K562 (cell line): ENCODE measurements around the gene GOLPH3. TPM values are rescaled to one million over a fixed set of nuclear protein-coding genes. Genes with fewer than 3 reads are reported as not detected.
"Not testable (repeated sequence)": the region's sequence is repeated elsewhere in the genome, so short reads cannot be mapped to it uniquely, and the experiment has no call there.

Experiments used
- ATAC-seq: fragments of 200-7000 bp; cut with Tn5 transposase; 3 replicates; pipeline ENCODE4 v1.9.1; 2020; ENCODE audit warnings: moderate library complexity
- BruUV-seq: library from RNA; stranded (reverse); fragments of 400-500 nt; replicated peaks from 2 replicates; lab custom pipeline; 2021; lab: Mats Ljungman, UMichigan
- CTCF ChIA-PET: fragments of 300-600 bp; formaldehyde crosslinking; extraction: SDS; loops from one replicate; lab custom pipeline; 2021; ENCODE audit warnings: low intra/inter-chr PET ratio; lab: Yijun Ruan, JAX
- POLR2A ChIA-PET: fragments of 300-600, 350-650 bp; sonication (Branson Sonifier 250); formaldehyde crosslinking; extraction: SDS; loops from one replicate; lab custom pipeline; 2021; ENCODE audit warnings: antibody characterized with exemption, inconsistent platforms; lab: Yijun Ruan, JAX
- DNase-seq, 4 experiments: peaks; one replicate each; pipeline versions ENCODE4 v3.0.0 to v3.0.0-alpha.2; 2011 to 2018; ENCODE audit warnings: low spot score in 3 of 4, mixed read lengths in 3 of 4; ENCODE audit errors: extremely low read depth in 1 of 4
- FAIRE-seq: peaks from 2 replicates; lab custom pipeline; 2011; peaks lifted over from hg19 to GRCh38; lab: Jason Lieb, UNC
- H2AFZ ChIP-seq: 2 replicates; pipeline ENCODE4 v1.6.0; 2011; ENCODE audit warnings: low read depth, low read length, control low read depth, inconsistent platforms
- H3K27ac ChIP-seq: fragments of 200-600 bp; 3 replicates; pipeline ENCODE4 v1.8.0; 2011; ENCODE audit warnings: low read depth, mild to moderate bottlenecking, control low read depth, inconsistent platforms, low read length, moderate library complexity, mixed read lengths; ENCODE audit errors: extremely low read depth
- H3K27me3 ChIP-seq, 2 experiments: fragments of 300-600 bp in 1 of 2; 2 replicates in 1 of 2; 3 replicates in 1 of 2; pipeline versions ENCODE4 v1.6.0 to v1.8.0; 2011; ENCODE audit warnings: inconsistent platforms in 2 of 2, low read length in 2 of 2, mild to moderate bottlenecking in 1 of 2, mixed read lengths in 1 of 2, moderate library complexity in 1 of 2; ENCODE audit not compliant: control insufficient read depth in 2 of 2, insufficient read depth in 2 of 2
- H3K36me3 ChIP-seq: fragments of 300-600 bp; 3 replicates; pipeline ENCODE4 v1.8.0; 2011; ENCODE audit warnings: mild to moderate bottlenecking, low read length, inconsistent platforms; ENCODE audit not compliant: control insufficient read depth, insufficient read depth
- H3K4me1 ChIP-seq, 2 experiments: fragments of 200-600 bp in 1 of 2; replicated peaks in 1 of 2; 2 replicates in 1 of 2; 3 replicates in 1 of 2; pipeline versions ENCODE4 v1.5.1 to v1.8.0; 2011; ENCODE audit warnings: inconsistent platforms in 2 of 2, low read length in 2 of 2, mild to moderate bottlenecking in 1 of 2, mixed read lengths in 1 of 2, moderate library complexity in 1 of 2; ENCODE audit not compliant: control insufficient read depth in 2 of 2, insufficient read depth in 2 of 2
- H3K4me2 ChIP-seq: 2 replicates; pipeline ENCODE4 v1.6.1; 2011; ENCODE audit warnings: low read length, control low read depth, inconsistent platforms, mixed read lengths; ENCODE audit not compliant: insufficient read depth
- H3K4me3 ChIP-seq: fragments of 200-600 bp; sonication (generic), shearing (Covaris generic); 2 replicates; pipeline ENCODE4 v1.5.1; 2016; ENCODE audit warnings: control low read depth, inconsistent platforms
- H3K79me2 ChIP-seq: fragments of 200-600 bp; 3 replicates; pipeline ENCODE4 v1.8.0; 2011; ENCODE audit warnings: low read length, inconsistent platforms; ENCODE audit not compliant: control insufficient read depth, insufficient read depth
- H3K9ac ChIP-seq, 2 experiments: 2 replicates each; pipeline versions ENCODE4 v1.6.0 to v1.6.1; 2011; ENCODE audit warnings: low read depth in 2 of 2, low read length in 2 of 2, control low read depth in 1 of 2, inconsistent platforms in 1 of 2, mild to moderate bottlenecking in 1 of 2, mixed read lengths in 1 of 2; ENCODE audit not compliant: insufficient read depth in 1 of 2
- H3K9me1 ChIP-seq: one replicate; pipeline ENCODE4 v1.6.0; 2011; ENCODE audit warnings: inconsistent platforms, mild to moderate bottlenecking, low read length, moderate library complexity; ENCODE audit not compliant: control insufficient read depth, insufficient read depth
- H3K9me3 ChIP-seq: replicated peaks from 2 replicates; pipeline ENCODE4 v1.5.1; 2011; ENCODE audit warnings: low read depth, low read length, inconsistent platforms; ENCODE audit not compliant: control insufficient read depth, insufficient read depth
- H4K20me1 ChIP-seq: replicated peaks from 2 replicates; pipeline ENCODE4 v1.6.1; 2011; ENCODE audit warnings: low read length, inconsistent platforms, mixed read lengths; ENCODE audit not compliant: control insufficient read depth, insufficient read depth
- CEBPB ChIP-seq: fragments of 450-650 bp; IDR thresholded peaks from 2 replicates; pipeline ENCODE4 v1.6.1; 2016; ENCODE audit warnings: missing genetic modification characterization, missing compliant biosample characterization
- HDAC2 ChIP-seq: fragments of 450-650 bp; IDR thresholded peaks from 2 replicates; pipeline ENCODE4 v1.6.1; 2016; ENCODE audit warnings: mild to moderate bottlenecking
- POLR2AphosphoS2 ChIP-seq: IDR thresholded peaks from 2 replicates; pipeline ENCODE4 v1.6.1; 2012; ENCODE audit warnings: low read length, improper control_type of control experiment
- WGBS: fragments of 100-300 bp; shearing (Covaris generic); methylation state at CpG from one replicate; pipeline ENCODE4 v1.1.6; 2016; ENCODE audit warnings: low coverage, mixed read lengths; ENCODE audit not compliant: insufficient coverage; ENCODE audit errors: missing lambda C conversion rate; 5-methylcytosine and 5-hydroxymethylcytosine counted together
- in situ Hi-C: fragments of 300-500 bp; cut with MboI; formaldehyde crosslinking; loops from 4 replicates; pipeline ENCODE4 v1.15.0; 2018; ENCODE audit warnings: inconsistent platforms, mixed read lengths
- intact Hi-C: fragments of 100-400 bp; cut with micrococcal nuclease; formaldehyde crosslinking; loops from 2 replicates; pipeline ENCODE4 v1.14.2; 2022
- polyA plus RNA-seq, 8 experiments: library from polyadenylated mRNA; depleted of rRNA in 4 of 8; stranded (reverse) in 5 of 8; unstranded in 3 of 8; fragments of >200 nt; fragmentation: Nextera tagmentation in 2 of 8; fragmentation: Illumina TruSeq in 1 of 8; extraction: Ambion mirVana in 2 of 8; extraction: Trizol in 1 of 8; gene quantifications; 2 replicates each; pipeline versions ENCODE4 v1.2.1 to v1.2.3, GENCODE V29; 2011 to 2014; ENCODE audit warnings: inconsistent platforms in 1 of 8, missing spikeins in 1 of 8
- total RNA-seq, 7 experiments: library from RNA; depleted of rRNA in 6 of 7; stranded (reverse); fragments of >200 nt in 6 of 7; fragmentation: Illumina TruSeq in 2 of 7; extraction: Trizol in 2 of 7; gene quantifications; 2 replicates each; pipeline versions ENCODE4 v1.2.1 to v1.2.3, GENCODE V29; 2011 to 2021; ENCODE audit warnings: low replicate concordance in 1 of 7

The GOLPH3 gene
- total and polyA plus RNA-seq, 9 of the 15 experiments (the other 6 are each of a cell fraction or from before 2014, with no cell fraction given), result 18.8 to 94.6 (median 55.1) TPM

DNA sequence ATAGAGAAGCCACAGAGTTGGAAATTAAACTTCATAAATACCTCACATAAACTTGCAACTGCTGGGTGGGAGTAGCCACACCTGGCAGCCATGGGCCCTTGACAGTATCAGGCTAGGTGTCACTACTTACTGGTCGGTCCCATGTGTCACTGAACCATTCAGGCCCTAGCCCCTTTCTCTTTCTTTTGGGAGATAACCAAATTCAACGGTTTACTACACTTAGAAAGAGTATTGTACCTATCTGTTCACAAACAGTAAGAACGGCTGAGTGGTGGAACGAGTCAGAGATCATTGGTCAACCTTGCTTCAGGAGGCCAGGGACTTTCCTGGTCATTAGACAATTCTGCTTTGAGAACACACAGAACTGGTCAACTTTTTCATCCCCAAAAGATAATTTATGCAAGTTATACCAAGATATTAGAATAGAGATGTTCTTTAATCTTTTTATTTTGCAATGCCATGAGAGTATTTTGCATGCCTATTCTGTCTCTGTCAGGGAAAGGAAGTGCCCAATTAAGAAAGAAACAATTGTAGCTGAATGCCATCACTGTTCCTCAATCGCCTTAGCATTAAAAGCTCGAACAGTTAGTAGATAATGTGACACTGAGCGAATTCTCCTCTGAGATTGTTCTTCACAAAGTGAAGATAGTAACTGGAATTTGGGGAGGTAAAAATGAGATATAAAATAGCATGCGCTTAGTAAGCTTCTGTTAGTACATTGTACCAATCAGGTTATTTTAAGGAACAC, 50.9 kb downstream of the GOLPH3 start:
- no peak overlapping the region for H3K27ac ChIP-seq
- no peak for DNase-seq
- H4K20me1 ChIP-seq, result no peaks in the 10 kb centered on the region
- WGBS, result 83% methylated on average over 8 of the region's 8 CpGs
- no peak overlapping the region for H3K4me3 ChIP-seq
- ChIA-PET CTCF (no interaction called here), POLR2A (interaction anchor here (0.6 to 1.4 kb wide), 2 partner anchors 10 to 15 kb away, joined by 3 read pairs; no protein-coding TSS in a partner anchor)
- in situ Hi-C loops, result no loop called here
- no peaks in the 10 kb centered on the region for H3K27me3 ChIP-seq
- BruUV-seq, result no TSS peak
- no peaks in the 10 kb centered on the region for H3K9me3 ChIP-seq
- H3K9me1 ChIP-seq, result no peaks in the 10 kb centered on the region
- H3K9ac ChIP-seq, result no peak overlapping the region
- peak; percentile 28; the same call in 2 of the 3 replicates for ATAC-seq
- H3K79me2 ChIP-seq, result peaks cover 40% of the 10 kb centered on the region
- intact Hi-C loops, result no loop called here
- H3K4me2 ChIP-seq, result no peak overlapping the region
- TF ChIP-seq POLR2AphosphoS2, result peak; percentile 77; the same call in 1 of the 2 replicates
- no peak for TF ChIP-seq HDAC2
- TF ChIP-seq, all 486 proteins: peak for 1
- Histone ChIP-seq H3K36me3 (peaks cover 82% of the 10 kb centered on the region), H2AFZ (no peak overlapping the region), H3K4me1 (no peaks in the 10 kb centered on the region)
- no peak for FAIRE-seq

DNA sequence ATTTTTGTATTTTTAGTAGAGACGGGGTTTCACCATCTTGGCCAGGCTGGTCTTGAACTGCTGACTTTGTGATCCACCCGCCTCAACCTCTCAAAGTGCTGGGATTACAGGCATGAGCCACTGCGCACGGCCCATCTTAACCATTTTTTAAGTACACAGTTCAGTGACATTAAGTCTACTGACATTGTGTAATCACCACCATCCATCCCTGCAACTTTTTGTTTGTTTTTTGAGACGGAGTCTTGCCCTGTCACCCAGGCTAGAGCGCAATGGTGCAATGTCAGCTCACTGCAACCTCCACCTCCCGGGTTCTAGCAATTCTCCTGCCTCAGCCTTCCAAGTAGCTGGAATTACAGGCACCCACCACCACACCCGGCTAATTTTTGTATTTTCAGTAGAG, 55.2 kb downstream of the GOLPH3 start:
- Histone ChIP-seq H3K36me3 (peaks cover 72% of the 10 kb centered on the region), H3K79me2 (peaks cover 18% of the 10 kb centered on the region)
- H2AFZ ChIP-seq, H3K4me2 ChIP-seq, H3K27me3 ChIP-seq, H4K20me1 ChIP-seq, in situ Hi-C loops, CTCF ChIA-PET, ATAC-seq, H3K4me1 ChIP-seq, H3K9me1 ChIP-seq, FAIRE-seq, intact Hi-C loops, DNase-seq, H3K9ac ChIP-seq, H3K4me3 ChIP-seq, H3K9me3 ChIP-seq, H3K27ac ChIP-seq, BruUV-seq: not testable (repeated sequence)
- TF ChIP-seq CEBPB (tag), result peak; percentile 6; the same call in 1 of the 2 replicates
- 86% methylated on average over 8 of the region's 8 CpGs for WGBS
- POLR2A ChIA-PET, result interaction anchor here (0.9 kb wide), 1 partner anchor 9 kb away, joined by 3 read pairs; no protein-coding TSS in a partner anchor
